T-helper 2 cell treated with Interferon-gamma antibody and Interleukin-4, amounts not matched to agents 100 ng/mL and 5 ng/mL, for 36 hours (primary cell): ENCODE data around the gene ZBTB20. TPM values are rescaled to one million over a fixed set of nuclear protein-coding genes. Genes with fewer than 3 reads are reported as not detected.

Experiments
- intact Hi-C: fragments of 100-400 bp; cut with micrococcal nuclease; formaldehyde crosslinking; loops from one replicate; pipeline ENCODE4 v1.15.1; 2023
- total RNA-seq: library from RNA; stranded (reverse); gene quantifications from 2 replicates; pipeline ENCODE4 v1.2.3, GENCODE V29; 2022

ZBTB20 gene
- total RNA-seq, 1 donor from 2014 or later = 8.0 TPM

DNA sequence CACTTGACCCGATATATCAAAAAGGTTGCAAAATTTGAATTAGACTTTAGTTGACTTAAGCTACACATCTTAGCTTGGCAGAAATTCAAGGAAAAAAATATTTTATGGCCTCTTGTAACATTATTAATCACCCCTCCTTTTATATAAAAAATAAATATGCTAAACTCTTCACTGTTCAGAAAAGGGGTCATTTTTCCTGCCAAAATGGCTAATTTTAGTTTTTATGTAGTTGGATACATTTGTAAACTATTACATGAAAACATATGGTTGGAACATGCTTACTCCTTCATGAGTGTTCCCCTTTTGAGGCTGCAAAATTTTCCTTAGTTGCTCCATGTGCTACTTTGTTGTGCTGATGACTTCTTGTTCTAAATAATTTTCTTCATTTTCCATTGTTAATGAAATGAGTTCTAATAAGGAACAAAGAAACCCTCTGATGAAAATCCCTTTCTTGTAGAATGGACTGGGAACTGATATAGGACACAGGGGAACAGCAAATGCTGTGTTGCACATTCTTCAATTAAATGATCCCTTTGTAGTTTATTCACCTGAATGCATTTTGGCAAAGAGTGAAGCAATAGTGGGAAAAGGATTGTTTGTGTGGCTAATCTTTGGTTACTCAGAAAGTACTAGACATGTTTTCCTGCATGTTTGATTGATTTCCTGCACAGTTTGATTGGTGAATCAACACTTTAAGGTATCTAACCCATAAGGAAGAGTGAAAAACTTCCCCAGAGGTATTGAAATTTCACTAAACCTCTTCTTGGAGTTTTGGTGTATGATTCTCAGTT lies 503.9 kb downstream of the ZBTB20 start:
- intact Hi-C loops = no loop called here

DNA sequence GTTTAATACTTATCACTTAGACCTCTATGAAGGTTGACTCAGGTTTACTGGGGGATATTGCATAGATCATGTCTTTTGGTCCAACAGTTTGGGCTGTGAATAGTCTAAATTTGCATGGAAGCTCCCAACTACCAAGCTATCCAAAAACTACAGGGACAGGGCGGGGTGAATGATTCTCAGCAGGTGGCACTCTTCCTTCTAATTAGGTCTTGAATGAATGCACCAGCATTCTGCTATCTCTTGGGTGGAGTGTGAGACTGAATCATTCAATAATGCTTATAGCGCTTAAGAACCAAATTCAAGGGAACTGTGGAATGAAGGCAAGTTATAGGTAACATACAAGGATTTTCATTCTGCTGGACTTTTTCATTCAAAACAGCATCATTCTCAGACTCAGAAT lies 507.0 kb downstream of the ZBTB20 start:
- intact Hi-C loops = no loop called here

DNA sequence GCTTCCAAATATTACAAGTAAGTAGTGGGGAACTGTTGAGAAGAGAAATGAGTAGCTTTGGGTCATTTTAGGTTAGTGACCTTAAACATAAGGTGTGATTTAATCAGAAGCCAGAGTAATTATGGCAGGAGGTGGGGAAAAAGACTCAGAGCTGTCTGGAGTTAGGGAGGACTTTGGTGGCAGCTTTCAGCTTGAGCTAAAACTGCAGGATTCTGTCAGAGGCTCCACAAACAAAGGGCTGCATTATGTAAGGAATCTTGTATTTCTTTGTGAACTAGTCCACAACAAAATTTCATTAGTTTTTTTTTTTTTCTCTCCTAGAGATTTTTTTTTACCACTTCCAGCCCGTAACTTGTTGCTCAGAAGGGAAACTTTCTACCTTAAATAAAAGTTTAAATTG lies 507.9 kb downstream of the ZBTB20 start:
- intact Hi-C loops = no loop called here

DNA sequence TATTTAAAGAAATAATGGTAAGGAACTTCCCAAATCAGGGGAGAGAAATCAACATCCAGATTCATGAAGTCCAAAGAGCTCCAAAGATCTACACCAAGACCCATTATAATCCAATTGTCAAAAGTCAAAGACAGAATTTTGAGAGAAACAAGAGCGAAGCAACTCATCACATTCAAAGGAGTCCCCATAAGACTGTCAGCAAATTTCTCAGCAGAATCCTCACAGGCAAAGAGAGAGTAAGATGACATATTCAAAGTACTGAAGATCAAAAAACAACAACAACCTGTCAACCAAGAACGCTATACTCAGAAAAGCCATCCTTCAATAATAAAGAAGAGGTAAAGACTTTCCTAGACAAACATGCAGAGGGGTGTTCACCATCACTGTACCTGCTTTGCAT lies 511.2 kb downstream of the ZBTB20 start:
- intact Hi-C loops = no loop called here

DNA sequence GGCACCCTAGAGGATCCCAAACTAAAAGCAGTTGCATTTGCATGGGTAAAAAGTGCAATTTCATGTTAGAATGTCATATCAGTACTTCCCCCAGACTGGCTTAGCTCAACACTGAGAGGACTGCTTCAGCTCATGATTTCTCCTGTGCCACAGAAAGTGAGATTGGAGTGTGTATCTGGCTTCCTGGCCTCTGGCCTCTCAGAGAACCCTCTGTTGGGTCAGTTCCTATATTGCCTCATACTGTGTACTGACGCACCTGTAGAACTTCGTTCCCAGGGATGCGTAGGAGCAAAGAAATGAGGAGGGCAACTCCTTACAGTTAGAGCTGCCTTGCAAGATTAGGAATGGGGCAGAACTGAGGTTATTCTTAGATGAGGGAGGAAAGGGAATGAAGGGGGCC lies 512.5 kb downstream of the ZBTB20 start:
- intact Hi-C loops = no loop called here

DNA sequence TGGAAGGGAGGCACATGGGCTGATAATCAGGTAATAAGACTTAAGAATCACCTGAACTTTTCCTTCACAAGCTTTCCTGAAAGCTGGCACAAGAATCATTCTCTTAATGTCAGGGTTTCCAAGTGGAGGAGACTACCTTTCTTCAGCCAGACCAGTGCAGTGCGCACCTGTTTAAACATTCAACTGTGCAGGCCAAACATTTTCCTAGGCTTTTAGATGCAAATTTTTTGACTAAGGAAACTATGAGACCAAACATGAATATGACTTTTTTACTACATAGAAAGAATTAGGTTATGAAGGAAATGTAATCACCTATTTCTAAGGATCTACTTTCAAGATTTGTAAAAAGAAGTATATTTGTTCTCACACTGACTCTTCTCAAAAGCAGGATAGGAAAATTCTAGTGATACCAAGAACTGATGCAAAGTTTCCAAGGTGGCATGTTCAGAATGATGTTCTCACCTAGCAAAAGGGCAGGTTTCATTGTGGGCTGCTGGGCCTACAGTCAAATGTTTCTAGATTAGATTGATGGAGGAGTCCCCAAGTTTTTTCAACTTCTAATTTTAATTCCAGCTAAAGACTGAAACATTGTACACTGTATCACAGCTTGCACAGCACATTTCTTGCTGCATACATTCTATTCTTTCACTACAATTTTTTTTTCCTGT lies 514.2 kb downstream of the ZBTB20 start:
- intact Hi-C loops = no loop called here

DNA sequence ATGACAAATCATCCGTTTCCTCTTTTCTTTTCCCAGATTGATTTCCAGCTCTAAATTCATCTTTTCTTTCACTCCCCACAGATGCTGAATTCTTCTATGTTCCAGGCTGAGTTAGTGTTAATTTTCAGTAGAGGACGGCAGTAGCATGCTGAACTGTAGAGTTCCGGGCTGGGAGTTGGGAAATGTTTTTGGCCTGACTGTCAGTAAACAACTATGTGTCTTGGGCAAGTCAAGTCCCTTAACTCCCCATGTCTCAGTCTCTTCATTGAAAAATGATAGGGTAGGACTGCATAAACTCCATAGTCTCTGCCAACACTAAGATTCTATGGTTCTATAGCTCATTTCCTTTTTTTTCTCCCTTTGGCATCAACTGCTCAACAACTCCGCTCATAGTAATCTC lies 519.3 kb downstream of the ZBTB20 start:
- intact Hi-C loops = no loop called here

DNA sequence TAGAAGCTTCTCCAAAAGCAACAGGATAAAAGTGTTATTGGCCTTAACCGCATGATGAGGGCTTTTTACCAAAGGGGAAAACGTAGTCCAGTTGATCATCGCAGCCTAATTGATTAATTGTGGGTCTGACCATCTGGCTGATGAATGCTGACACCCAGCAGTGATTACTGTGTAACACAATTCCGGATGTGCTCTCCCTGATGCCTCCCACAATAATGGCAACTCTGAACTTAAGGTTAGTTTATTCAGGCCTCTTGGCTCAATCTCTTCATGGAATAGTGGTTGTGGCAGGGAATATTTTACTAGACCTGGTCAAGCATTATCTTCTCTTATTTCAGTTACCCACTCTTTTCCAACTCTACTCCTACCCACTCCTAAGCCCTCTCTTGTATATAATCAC lies 520.3 kb downstream of the ZBTB20 start:
- intact Hi-C loops = no loop called here

DNA sequence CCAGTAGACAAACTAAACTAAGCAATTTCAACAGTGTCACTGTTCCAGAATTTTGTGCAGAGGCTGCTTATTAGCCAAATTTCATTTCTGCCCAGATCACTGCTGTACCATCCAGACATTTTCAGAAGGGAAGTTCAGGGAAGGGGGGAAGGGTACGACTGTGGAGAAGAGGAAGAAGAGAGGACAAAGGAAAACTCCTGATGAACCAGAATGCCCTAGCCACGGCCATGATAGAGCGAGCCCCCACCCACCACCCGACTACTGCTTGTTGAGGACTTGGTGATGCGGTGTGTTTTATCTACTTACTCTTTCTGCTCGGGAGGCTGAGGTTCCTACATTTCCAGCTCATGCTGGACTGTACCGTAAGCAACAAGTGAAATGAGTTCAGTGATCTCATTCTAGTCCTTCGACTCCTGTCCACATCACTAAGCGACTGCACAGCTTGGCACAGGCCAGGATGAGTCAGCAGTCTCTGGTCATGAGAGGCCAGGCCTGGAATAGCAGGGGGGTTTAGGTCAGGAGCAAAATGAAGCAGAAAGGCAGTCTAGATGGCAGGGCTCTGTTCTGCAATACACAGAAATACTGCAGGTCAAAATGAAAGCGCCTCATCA lies 522.4 kb downstream of the ZBTB20 start:
- intact Hi-C loops = no loop called here

DNA sequence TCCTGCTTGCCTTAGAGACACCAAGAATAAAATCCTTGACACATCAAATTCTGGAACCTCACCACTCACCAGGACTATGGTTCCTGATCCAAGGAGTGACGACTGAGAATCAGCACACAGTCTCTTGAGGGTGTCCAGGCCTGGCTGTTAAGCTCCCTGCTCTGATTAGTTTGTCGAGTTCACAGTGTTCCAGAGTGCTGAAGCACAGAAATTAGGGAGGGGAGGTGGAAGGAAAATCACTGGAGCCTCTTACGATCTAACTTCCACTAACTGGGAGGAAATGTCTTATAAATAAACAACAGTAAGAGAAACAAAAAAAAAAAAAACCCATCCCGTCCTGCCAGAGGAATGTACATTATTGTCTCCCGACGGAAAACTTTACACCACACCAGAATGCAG lies 523.0 kb downstream of the ZBTB20 start:
- intact Hi-C loops = no loop called here

DNA sequence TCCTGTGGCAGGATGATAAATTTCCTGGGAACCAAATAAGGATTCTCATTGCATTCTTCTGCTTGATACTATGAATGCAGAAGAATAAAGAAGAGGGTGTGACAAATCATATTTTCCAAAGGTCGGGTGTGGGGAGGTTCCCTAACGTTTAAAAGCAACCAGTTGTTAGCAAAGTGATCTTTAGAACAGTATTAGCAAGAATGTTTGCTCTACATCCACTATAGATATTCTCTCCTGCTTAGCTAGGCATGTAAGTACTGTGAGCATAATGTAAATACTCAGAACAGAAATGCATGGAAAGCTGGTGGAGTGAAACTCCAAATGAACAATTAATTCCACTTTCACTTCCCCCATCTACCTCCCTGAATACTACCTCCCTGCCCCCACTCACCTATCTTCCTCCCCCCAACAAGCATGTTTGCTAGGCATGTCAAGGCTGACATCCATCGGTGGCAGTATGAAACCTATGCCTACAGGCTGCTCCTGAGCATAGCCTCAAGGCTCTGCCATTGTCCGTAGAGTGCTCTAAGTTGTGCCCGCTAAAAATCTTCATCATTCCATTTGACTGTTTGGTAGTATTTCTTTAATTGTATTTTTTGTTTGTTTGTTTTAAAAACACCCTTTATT lies 523.6 kb downstream of the ZBTB20 start:
- intact Hi-C loops = no loop called here

DNA sequence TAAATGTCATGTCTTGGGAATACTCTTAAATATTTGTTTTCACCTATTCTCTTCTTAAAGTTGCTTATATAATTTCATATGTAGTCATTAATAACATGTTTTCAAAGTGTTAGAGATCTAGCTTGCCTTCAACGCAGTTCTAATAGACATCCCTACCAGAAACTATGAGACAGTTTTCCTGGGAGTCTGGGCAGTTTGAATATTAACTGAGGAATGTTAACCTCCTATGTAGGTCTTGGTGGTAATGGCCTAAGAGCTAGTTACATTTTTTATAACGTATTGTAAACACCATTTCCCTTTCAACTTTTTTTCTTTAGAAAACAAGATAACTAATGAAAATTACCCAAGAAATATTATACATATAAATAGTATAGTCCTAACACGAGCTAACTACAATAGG lies 525.1 kb downstream of the ZBTB20 start:
- intact Hi-C loops = no loop called here

DNA sequence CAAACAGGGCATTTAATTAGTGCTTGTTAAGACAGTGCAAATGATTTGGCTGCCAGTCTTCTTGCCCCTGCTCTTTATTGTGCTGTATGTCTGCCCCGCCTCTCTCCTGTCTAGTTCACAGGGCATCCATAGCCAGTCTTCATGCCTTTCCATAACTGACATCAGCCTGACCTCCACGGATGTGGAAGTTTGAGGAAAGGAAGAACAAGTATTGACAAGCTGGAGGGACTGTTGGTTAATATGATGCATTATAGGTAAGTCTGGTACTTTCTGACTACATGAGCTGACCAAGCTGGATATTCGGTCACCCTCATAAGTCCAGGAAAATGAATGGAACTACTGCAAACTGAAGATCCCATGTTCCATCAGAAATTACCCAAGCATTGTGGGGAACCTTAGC lies 527.3 kb downstream of the ZBTB20 start:
- intact Hi-C loops = no loop called here

DNA sequence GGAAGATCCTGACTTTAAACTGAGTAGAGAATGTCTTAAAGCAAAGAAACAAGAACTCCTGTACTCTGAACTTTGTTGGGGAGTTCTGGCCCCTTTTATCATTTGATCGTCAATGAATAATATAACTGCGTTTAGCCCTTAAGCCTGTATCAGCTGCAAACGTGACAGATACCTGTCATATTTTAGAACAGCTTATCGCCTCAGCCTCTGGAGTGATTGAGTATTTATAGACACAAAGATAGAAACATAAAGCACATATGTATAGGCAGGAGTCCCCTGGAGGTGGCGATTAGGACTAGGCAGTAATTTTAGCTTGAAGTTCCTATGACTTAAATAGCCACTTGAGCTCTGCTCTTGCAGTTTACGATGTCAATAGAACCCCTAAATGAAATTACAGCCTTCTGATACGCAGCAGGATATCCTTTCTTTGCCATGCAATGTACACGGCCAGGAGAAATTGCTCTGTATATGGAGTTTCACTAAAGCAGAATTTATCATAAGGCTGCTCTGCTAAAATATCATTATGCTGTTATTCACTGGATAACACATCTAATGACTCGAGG lies 531.5 kb downstream of the ZBTB20 start:
- intact Hi-C loops = no loop called here

DNA sequence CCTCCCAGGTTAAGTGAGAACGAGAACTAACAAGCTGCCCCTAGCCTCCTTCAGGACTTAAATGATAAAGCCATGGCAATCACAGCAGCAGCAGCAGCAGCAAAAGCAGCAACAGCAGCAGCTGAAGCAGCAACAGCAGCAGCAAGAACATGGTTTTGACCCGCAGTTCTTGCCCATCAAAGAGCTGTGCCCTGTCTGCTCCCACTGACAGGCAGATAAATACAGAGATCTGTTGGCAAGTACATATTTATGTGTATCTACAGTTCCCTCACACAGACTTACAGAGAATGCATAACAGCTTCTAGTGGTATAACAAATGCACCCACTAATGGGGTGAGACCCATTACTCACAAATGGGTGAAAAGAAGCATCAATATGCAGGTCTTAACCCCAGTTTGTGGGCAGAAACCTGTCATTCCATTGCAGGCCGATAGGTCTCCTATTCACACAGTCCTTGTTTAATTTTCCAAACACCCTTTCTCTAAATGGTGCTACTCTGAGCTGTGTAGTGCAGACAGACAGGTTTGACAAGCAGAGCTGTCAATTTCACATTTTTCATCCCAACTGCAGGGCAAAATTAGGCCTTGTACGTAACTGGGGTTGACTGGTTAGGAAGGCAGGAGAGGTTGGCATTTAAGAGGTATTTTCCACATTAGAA lies 537.0 kb downstream of the ZBTB20 start:
- intact Hi-C loops = no loop called here

DNA sequence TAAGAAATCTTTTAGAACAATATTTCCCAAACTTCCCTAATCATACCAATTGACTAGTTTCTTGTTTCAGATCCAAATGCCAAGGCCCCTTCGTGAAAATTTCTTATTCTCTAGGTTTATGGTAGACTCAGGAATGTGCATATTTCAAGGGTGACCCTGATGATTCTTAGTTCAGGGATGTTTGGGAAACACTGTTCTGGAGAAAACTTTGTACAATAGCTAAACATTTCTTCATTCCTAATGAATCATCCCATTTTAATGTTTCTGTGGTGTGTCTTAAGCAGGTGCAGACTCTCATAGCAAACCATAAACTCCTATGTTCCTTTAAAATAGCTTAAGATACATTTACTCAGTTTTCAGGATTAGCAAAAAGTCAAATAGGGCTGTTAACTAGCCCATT lies 538.8 kb downstream of the ZBTB20 start:
- intact Hi-C loops = no loop called here

DNA sequence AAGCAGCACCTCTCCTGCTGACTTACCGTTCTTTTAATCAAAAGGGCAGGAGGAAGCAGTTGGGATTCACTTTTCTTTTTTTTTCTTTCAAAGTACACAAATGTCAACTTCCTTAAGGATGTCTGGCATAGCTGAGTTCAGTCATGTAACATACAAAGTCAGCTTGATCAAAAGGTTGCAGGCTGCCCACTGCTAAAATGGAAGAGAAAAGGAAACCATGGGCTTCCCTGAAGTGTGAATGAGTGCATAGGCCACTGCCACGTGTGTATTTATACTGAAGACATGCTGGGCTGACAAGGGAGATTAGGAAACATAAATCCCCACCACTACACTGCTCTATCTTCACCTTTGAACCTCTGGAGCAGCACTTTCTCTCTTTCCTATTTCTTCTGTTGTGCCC lies 540.8 kb downstream of the ZBTB20 start:
- intact Hi-C loops = no loop called here

DNA sequence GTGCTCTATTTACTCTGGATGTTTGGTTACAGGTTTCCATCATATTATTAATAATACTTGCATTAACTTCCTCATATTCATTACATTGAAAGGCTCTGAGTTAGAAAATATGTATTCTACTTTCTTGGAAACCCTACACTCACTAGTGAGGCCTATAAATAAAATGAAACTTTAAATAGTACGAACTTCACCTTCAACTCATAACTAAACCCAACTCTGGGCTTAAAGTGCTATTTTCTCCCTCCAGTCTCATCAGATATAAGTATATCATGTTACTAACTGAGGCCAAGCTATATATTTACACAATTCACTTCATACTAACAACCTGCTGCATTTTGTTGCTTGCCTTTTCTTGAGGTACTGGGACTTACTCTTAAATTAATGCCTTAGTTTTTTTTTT lies 546.5 kb downstream of the ZBTB20 start:
- intact Hi-C loops = no loop called here

DNA sequence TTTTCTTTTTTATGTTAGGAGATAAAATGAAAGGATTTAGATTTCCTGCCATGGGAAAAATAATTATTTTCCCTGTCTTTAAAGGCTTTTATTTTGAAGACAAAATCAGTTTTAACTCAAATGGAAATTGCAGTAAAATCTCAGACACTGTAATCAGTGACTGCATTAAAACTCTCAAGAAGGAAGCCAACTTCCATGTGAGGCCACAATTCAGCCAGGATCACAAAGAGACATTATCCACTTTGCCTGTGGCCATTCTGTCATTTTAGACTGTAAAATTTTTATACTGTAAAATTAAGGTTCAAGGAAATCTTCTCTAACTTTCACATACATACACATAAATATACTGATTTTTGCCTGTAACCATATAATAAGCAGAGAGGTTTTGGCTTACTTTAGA lies 549.2 kb downstream of the ZBTB20 start:
- intact Hi-C loops = no loop called here

DNA sequence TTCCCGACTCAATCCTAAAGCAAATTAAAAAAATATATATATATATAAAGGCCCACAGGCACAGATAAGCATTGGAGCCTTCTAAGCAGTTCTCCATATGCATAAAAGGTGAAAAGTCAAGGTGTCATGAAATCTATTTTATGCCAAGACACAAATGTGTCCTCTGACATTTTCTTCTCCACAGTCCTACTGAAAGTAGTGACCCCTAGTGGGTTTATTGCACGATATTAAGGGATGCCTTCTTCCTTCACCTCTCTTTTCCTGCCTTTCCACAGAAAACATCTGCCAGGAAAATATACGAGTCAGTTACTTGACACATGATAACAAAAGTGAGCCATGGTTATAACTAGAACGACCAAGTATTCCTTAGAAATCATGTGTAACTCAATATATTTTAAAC lies 550.1 kb downstream of the ZBTB20 start:
- intact Hi-C loops = no loop called here

DNA sequence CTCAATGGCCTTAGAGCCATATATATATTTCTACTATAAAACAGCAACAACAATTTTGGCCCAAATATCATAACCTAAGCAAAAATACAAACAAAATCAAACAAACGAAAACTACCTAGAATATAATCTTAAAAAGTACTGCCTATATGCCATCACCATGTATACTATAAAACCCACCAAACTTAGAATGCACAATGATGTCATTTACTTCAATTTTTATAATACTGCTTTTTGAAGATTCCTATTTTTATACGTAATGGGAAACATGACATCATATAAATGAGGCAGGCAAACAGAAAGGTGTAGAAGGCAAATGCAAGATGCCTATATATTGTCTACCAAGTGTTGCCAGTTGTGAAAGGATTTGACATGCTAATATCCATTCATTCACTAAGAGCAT lies 550.9 kb downstream of the ZBTB20 start:
- intact Hi-C loops = no loop called here
